A673 (cell line): Measurements from ENCODE around the gene ADAMTS14. TPM values are rescaled to one million over a fixed set of nuclear protein-coding genes. Genes with fewer than 3 reads are reported as not detected.

ENCODE experiments used
- BruUV-seq: library from RNA; stranded (reverse); fragments of 400-500 nt; replicated peaks from 2 replicates; lab custom pipeline; 2021; lab: Mats Ljungman, UMichigan
- CTCF ChIA-PET: fragments of 300-600 bp; sonication (Branson Sonifier 250); formaldehyde crosslinking; loops from one replicate; lab custom pipeline; 2022; ENCODE audit warnings: antibody characterized with exemption; lab: Charles Lee
- POLR2A ChIA-PET: fragments of 300-600 bp; sonication (Branson Sonifier 250); formaldehyde crosslinking; loops from one replicate; lab custom pipeline; 2022; ENCODE audit warnings: antibody characterized with exemption; ENCODE audit not compliant: low non-redundant PET; lab: Charles Lee
- DNase-seq: peaks from one replicate; pipeline ENCODE4 v3.0.0-alpha.2; 2015; ENCODE audit warnings: low spot score
- H3K27ac ChIP-seq: fragments of 200-600 bp; sonication (generic); 2 replicates; pipeline ENCODE4 v1.5.1; 2016; ENCODE audit warnings: mixed run types, low read depth, mild to moderate bottlenecking, mixed read lengths, antibody characterized with exemption, low read length; ENCODE audit not compliant: poor library complexity, severe bottlenecking
- H3K27me3 ChIP-seq: fragments of 200-600 bp; sonication (generic); replicated peaks from 2 replicates; pipeline ENCODE4 v1.6.1; 2017; ENCODE audit warnings: mixed run types, low read depth, mild to moderate bottlenecking, mixed read lengths, antibody characterized with exemption, low read length; ENCODE audit not compliant: insufficient read depth, poor library complexity
- H3K36me3 ChIP-seq: fragments of 200-600 bp; sonication (generic); 2 replicates; pipeline ENCODE4 v1.6.1; 2016; ENCODE audit warnings: mixed run types, mild to moderate bottlenecking, mixed read lengths, antibody characterized with exemption, low read length; ENCODE audit not compliant: insufficient read depth, poor library complexity, severe bottlenecking
- H3K4me1 ChIP-seq: fragments of 200-600 bp; sonication (generic); 2 replicates; pipeline ENCODE4 v1.6.1; 2017; ENCODE audit warnings: mixed run types, mild to moderate bottlenecking, mixed read lengths, antibody characterized with exemption, low read length; ENCODE audit not compliant: insufficient read depth, poor library complexity, severe bottlenecking
- H3K4me3 ChIP-seq: fragments of 200-600 bp; sonication (generic); 2 replicates; pipeline ENCODE4 v1.5.1; 2016; ENCODE audit warnings: low read depth, mixed run types, mild to moderate bottlenecking, mixed read lengths, low read length; ENCODE audit not compliant: poor library complexity, severe bottlenecking
- H3K9me3 ChIP-seq: fragments of 200-600 bp; sonication (generic); 2 replicates; pipeline ENCODE4 v1.6.1; 2016; ENCODE audit warnings: mixed run types, low read depth, mild to moderate bottlenecking, mixed read lengths, antibody characterized with exemption, low read length; ENCODE audit not compliant: poor library complexity, severe bottlenecking
- EZH2 ChIP-seq: fragments of 200-600 bp; sonication (generic); IDR thresholded peaks from 2 replicates; pipeline ENCODE4 v1.6.1; 2017; ENCODE audit warnings: borderline replicate concordance, low read depth, mild to moderate bottlenecking, mixed read lengths, antibody characterized with exemption, low read length; ENCODE audit not compliant: poor library complexity, severe bottlenecking
- intact Hi-C: fragments of 100-400 bp; cut with micrococcal nuclease; formaldehyde crosslinking; loops from one replicate; pipeline ENCODE4 v1.10.0; 2022; ENCODE audit not compliant: unreplicated experiment
- total RNA-seq: library from RNA; stranded (reverse); gene quantifications from 2 replicates; pipeline ENCODE4 v1.2.3, GENCODE V29; 2021
- TF ChIP-seq, protein P1 (sequence below): fragments of 300-800, 200-600 bp; sonication (generic); conservative IDR thresholded peaks from 2 replicates; pipeline ENCODE4 v1.5.1; 2017; ENCODE audit warnings: low read depth, mild to moderate bottlenecking, antibody characterized with exemption, low read length, moderate library complexity, mixed read lengths

ADAMTS14 gene
- total RNA-seq, 1 experiment from 2014 or later = 0.21 TPM

DNA sequence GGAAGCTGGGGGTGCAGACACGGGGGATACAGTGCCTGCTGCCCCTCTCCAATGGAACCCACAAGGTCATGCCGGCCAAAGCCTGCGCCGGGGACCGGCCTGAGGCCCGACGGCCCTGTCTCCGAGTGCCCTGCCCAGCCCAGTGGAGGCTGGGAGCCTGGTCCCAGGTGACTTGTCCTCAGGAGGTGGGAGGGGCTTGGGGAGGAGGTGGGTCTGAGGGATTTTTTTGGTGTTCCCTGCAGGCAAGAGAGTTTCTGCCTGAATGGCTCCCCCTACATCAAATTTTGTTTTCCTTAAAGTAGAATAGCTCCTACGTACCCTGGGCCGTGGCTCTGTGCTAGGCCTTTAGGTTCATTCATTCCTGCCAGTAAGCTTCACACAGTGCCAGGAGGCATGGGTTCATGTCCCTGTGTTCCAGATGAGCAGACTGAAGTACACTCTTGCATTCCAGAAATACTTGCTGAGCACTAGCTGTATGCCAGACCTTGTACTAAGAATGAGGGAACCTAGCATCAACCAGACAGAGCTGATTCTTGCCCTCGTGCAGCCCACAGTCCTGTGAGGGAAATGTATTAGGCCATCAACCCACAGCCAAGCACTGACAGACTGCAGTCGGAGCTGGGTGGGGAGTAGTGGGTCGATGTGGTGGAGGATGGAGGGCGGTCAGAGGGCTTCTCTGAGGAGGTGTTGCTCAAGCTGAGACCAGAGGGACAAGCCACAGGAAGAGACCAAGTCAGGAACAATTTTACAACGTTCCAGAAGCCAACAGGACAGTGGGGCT, 81.7 kb downstream of the ADAMTS14 start:
- no peak overlapping the region for H3K27ac ChIP-seq

DNA sequence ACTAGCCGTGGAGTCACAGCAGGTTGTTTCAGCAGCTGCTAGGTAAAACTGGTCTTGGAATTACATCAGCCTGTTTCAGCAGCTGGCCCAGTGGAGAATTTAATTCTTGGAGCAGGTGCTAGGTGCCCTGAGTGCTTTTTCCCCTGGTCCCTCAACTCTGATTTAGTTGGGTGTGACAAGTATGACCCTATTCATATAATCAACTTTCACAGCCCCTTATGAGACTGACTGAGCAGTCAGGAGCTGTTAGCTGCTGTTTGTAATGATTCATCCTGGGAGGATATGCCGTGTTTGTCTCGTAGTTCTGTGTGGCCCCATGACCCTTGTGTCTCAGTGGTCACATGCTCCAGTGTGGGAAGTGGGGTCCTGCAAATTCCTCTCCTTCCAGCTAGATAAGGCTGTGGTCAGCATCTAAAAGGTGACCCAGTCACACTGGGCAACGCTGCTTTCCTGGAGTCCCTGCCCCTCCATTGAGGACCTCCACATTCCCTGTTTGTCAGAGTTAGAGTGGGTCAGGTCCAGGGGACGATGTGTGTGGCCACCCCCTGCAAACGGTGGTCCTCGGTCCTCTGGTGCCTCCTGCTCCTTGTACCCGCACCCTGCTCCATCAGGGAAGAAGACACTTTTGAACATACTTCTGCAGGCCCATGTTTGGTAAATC, 84.5 kb downstream of the ADAMTS14 start:
- no TSS peak for BruUV-seq
- POLR2A ChIA-PET = interaction anchor here (0.8 kb wide), 1 partner anchor 11 kb away, joined by 3 read pairs; no protein-coding TSS in a partner anchor

More for the DNA sequence above, 81.7 kb downstream of the ADAMTS14 start:
- intact Hi-C loops = no loop called here
- ChIA-PET POLR2A (no interaction called here), CTCF (no interaction called here)
- BruUV-seq = no TSS peak
- Histone ChIP-seq H3K36me3 (no peaks in the 10 kb centered on the region), H3K4me3 (no peak overlapping the region), H3K9me3 (no peaks in the 10 kb centered on the region), H3K4me1 (no peaks in the 10 kb centered on the region), H3K27me3 (no peaks in the 10 kb centered on the region)
- TF ChIP-seq, protein P1, sequence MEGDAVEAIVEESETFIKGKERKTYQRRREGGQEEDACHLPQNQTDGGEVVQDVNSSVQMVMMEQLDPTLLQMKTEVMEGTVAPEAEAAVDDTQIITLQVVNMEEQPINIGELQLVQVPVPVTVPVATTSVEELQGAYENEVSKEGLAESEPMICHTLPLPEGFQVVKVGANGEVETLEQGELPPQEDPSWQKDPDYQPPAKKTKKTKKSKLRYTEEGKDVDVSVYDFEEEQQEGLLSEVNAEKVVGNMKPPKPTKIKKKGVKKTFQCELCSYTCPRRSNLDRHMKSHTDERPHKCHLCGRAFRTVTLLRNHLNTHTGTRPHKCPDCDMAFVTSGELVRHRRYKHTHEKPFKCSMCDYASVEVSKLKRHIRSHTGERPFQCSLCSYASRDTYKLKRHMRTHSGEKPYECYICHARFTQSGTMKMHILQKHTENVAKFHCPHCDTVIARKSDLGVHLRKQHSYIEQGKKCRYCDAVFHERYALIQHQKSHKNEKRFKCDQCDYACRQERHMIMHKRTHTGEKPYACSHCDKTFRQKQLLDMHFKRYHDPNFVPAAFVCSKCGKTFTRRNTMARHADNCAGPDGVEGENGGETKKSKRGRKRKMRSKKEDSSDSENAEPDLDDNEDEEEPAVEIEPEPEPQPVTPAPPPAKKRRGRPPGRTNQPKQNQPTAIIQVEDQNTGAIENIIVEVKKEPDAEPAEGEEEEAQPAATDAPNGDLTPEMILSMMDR = no peak
- TF ChIP-seq EZH2 = no peak
- no peak for DNase-seq

DNA sequence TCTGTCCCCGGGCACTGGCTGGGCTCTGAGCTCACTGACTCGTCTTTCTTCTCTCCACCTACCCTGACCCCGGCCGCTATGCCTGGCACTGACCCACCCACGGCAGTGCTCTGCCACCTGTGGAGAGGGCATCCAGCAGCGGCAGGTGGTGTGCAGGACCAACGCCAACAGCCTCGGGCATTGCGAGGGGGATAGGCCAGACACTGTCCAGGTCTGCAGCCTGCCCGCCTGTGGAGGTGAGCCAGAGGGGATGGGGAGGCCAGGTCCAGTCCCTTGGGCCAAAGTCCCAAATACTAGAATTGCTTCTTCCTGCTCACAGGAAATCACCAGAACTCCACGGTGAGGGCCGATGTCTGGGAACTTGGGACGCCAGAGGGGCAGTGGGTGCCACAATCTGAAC, 85.5 kb downstream of the ADAMTS14 start:
- no TSS peak for BruUV-seq
- no peaks in the 10 kb centered on the region for H3K36me3 ChIP-seq
- TF ChIP-seq EZH2 = no peak
- TF ChIP-seq, protein P1 = no peak
- H3K27me3 ChIP-seq = no peaks in the 10 kb centered on the region
- DNase-seq = no peak
- H3K4me3 ChIP-seq = no peak overlapping the region
- intact Hi-C loops = loop anchor here (2.0 kb wide), 1 partner anchor 199 kb away; no protein-coding TSS in a partner anchor
- no peak overlapping the region for H3K27ac ChIP-seq
- peaks cover 11% of the 10 kb centered on the region for H3K4me1 ChIP-seq
- POLR2A ChIA-PET = no interaction called here
- CTCF ChIA-PET = no interaction called here
- no peaks in the 10 kb centered on the region for H3K9me3 ChIP-seq

More for the DNA sequence above, 84.5 kb downstream of the ADAMTS14 start:
- DNase-seq = no peak
- Histone ChIP-seq H3K4me1 (peaks cover 11% of the 10 kb centered on the region), H3K36me3 (no peaks in the 10 kb centered on the region), H3K27ac (no peak overlapping the region), H3K4me3 (no peak overlapping the region), H3K9me3 (no peaks in the 10 kb centered on the region), H3K27me3 (no peaks in the 10 kb centered on the region)
- CTCF ChIA-PET = no interaction called here
- TF ChIP-seq, protein P1 = no peak
- TF ChIP-seq EZH2 = no peak
- intact Hi-C loops = no loop called here
